ENCODE measurements around the gene JAK3.
"Not testable (repeated sequence)": the region's sequence is repeated elsewhere in the genome, so short reads cannot be mapped to it uniquely, and the experiment has no call there.

Gene JAK3

GRCh38 chr19:17787274-17787913 is 60.4 kb downstream of the JAK3 start:
- Histone ChIP-seq H3K9ac (ENCODE audit: low read length) (no peak overlapping the region), H3K27me3 (ENCODE audit: control insufficient read depth, insufficient read depth, low read length) (no peaks in the 10 kb centered on the region), H3K36me3 (ENCODE audit: control insufficient read depth, insufficient read depth, low read length) (no peaks in the 10 kb centered on the region), H3K4me3 (ENCODE audit: low read length) (no peak overlapping the region), H3K4me1 (ENCODE audit: control insufficient read depth, insufficient read depth, low read length) (no peaks in the 10 kb centered on the region), H3K27ac (ENCODE audit: low read depth, low read length) (no peak overlapping the region)

GRCh38 chr19:17784201-17785008 is 63.4 kb downstream of the JAK3 start:
- Histone ChIP-seq H3K4me1 (ENCODE audit: control insufficient read depth, insufficient read depth, low read length) (no peaks in the 10 kb centered on the region), H3K27ac (ENCODE audit: low read depth, low read length) (no peak overlapping the region), H3K27me3 (ENCODE audit: control insufficient read depth, insufficient read depth, low read length) (peaks cover 6% of the 10 kb centered on the region), H3K4me3 (ENCODE audit: low read length) (no peak overlapping the region), H3K9ac (ENCODE audit: low read length) (no peak overlapping the region), H3K36me3 (ENCODE audit: control insufficient read depth, insufficient read depth, low read length) (no peaks in the 10 kb centered on the region)

- not testable (repeated sequence) for H3K27me3 ChIP-seq (ENCODE audit: control insufficient read depth, insufficient read depth, low read length); H3K36me3 ChIP-seq (ENCODE audit: control insufficient read depth, insufficient read depth, low read length); H3K4me1 ChIP-seq (ENCODE audit: control insufficient read depth, insufficient read depth, low read length); H3K4me3 ChIP-seq (ENCODE audit: low read length); H3K27ac ChIP-seq (ENCODE audit: low read depth, low read length); H3K9ac ChIP-seq (ENCODE audit: low read length)
Measured at GRCh38 chr19:17783721-17784120, 64.1 kb downstream of the JAK3 start.

GRCh38 chr19:17780781-17781180 is 67.0 kb downstream of the JAK3 start:
- Histone ChIP-seq H3K4me3 (ENCODE audit: low read length) (no peak overlapping the region), H3K9ac (ENCODE audit: low read length) (no peak overlapping the region), H3K27me3 (ENCODE audit: control insufficient read depth, insufficient read depth, low read length) (peaks cover 6% of the 10 kb centered on the region), H3K4me1 (ENCODE audit: control insufficient read depth, insufficient read depth, low read length) (no peaks in the 10 kb centered on the region), H3K27ac (ENCODE audit: low read depth, low read length) (no peak overlapping the region), H3K36me3 (ENCODE audit: control insufficient read depth, insufficient read depth, low read length) (no peaks in the 10 kb centered on the region)

GRCh38 chr19:17778968-17779929 is 68.5 kb downstream of the JAK3 start:
- no peaks in the 10 kb centered on the region for H3K4me1 ChIP-seq (ENCODE audit: control insufficient read depth, insufficient read depth, low read length)
- H3K9ac ChIP-seq (ENCODE audit: low read length), result no peak overlapping the region
- H3K36me3 ChIP-seq (ENCODE audit: control insufficient read depth, insufficient read depth, low read length), result no peaks in the 10 kb centered on the region
- no peak overlapping the region for H3K27ac ChIP-seq (ENCODE audit: low read depth, low read length)
- H3K4me3 ChIP-seq (ENCODE audit: low read length), result no peak overlapping the region
- peaks cover 6% of the 10 kb centered on the region for H3K27me3 ChIP-seq (ENCODE audit: control insufficient read depth, insufficient read depth, low read length)

- no peak overlapping the region for H3K4me3 ChIP-seq (ENCODE audit: low read length)
- no peaks in the 10 kb centered on the region for H3K4me1 ChIP-seq (ENCODE audit: control insufficient read depth, insufficient read depth, low read length)
- no peaks in the 10 kb centered on the region for H3K36me3 ChIP-seq (ENCODE audit: control insufficient read depth, insufficient read depth, low read length)
- H3K27me3 ChIP-seq (ENCODE audit: control insufficient read depth, insufficient read depth, low read length), result peaks cover 6% of the 10 kb centered on the region
- H3K27ac ChIP-seq (ENCODE audit: low read depth, low read length), result no peak overlapping the region
- no peak overlapping the region for H3K9ac ChIP-seq (ENCODE audit: low read length)
Measured at GRCh38 chr19:17778251-17778967, 69.4 kb downstream of the JAK3 start.

- H3K4me3 ChIP-seq (ENCODE audit: low read length); H3K9ac ChIP-seq (ENCODE audit: low read length); H3K27ac ChIP-seq (ENCODE audit: low read depth, low read length): not testable (repeated sequence)
Measured at GRCh38 chr19:17777840-17778239, 69.9 kb downstream of the JAK3 start.

GRCh38 chr19:17775991-17776803 is 71.6 kb downstream of the JAK3 start:
- Histone ChIP-seq H3K27me3 (ENCODE audit: control insufficient read depth, insufficient read depth, low read length) (peaks cover 6% of the 10 kb centered on the region), H3K9ac (ENCODE audit: low read length) (no peak overlapping the region), H3K36me3 (ENCODE audit: control insufficient read depth, insufficient read depth, low read length) (no peaks in the 10 kb centered on the region), H3K4me3 (ENCODE audit: low read length) (no peak overlapping the region), H3K27ac (ENCODE audit: low read depth, low read length) (no peak overlapping the region), H3K4me1 (ENCODE audit: control insufficient read depth, insufficient read depth, low read length) (no peaks in the 10 kb centered on the region)

More at GRCh38 chr19:17777840-17778239, 69.9 kb downstream of the JAK3 start:
- H3K36me3 ChIP-seq (ENCODE audit: control insufficient read depth, insufficient read depth, low read length); H3K27me3 ChIP-seq (ENCODE audit: control insufficient read depth, insufficient read depth, low read length); H3K4me1 ChIP-seq (ENCODE audit: control insufficient read depth, insufficient read depth, low read length): not testable (repeated sequence)

- no peaks in the 10 kb centered on the region for H3K4me1 ChIP-seq (ENCODE audit: control insufficient read depth, insufficient read depth, low read length)
- H3K36me3 ChIP-seq (ENCODE audit: control insufficient read depth, insufficient read depth, low read length), result no peaks in the 10 kb centered on the region
- peaks cover 2% of the 10 kb centered on the region for H3K27me3 ChIP-seq (ENCODE audit: control insufficient read depth, insufficient read depth, low read length)
- no peak overlapping the region for H3K27ac ChIP-seq (ENCODE audit: low read depth, low read length)
- no peak overlapping the region for H3K4me3 ChIP-seq (ENCODE audit: low read length)
- no peak overlapping the region for H3K9ac ChIP-seq (ENCODE audit: low read length)
Measured at GRCh38 chr19:17775245-17775927, 72.4 kb downstream of the JAK3 start.

Data from rectal smooth muscle tissue (tissue), 1 donor.